ENCODE data around the gene CYB561D1.

GRCh38 chr1:109531826-109532364 is 38.0 kb downstream of the CYB561D1 start:
- TF ChIP-seq CTCF (IDR thresholded peaks at IDR 0.05) (no peak), POLR2A (IDR thresholded peaks at IDR 0.05) (peak in 1 of 2 donors; percentile 31)
